Embryonic facial prominence (tissue), 1 donor: ENCODE data around the gene SLIT3.

Experiments
- DNase-seq: peaks from one replicate; pipeline ENCODE4 v3.0.0-alpha.2; 2016; ENCODE audit errors: extremely low spot score

SLIT3 gene

DNA sequence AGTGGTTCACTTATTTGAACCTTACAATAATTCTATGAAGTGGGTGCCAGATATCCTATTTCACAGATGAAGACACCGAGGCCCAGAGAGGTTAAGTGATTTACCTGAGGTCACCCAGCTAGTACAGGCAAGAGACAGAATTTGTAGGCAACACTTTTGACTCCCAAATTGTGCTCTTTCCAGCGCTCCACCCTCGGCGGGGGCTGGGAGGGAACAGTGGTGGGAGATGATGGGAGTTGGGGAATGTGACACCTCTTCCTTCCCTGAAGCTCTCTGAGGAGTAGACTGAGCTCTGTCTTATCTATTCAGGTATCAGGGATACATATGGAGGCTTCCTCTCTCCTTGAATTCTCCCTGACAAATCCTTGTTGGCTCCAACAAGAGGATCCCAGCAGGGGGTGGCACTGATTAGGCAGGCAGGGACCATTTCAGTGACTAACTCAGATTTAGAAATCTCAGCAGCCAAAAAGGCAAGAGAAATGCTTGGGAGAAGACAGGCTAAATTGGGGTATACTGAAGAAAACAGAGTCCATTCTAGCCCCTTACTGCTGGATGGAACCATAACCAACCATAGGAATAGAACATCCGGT, 626.0 kb downstream of the SLIT3 start:
- no peak for DNase-seq

DNA sequence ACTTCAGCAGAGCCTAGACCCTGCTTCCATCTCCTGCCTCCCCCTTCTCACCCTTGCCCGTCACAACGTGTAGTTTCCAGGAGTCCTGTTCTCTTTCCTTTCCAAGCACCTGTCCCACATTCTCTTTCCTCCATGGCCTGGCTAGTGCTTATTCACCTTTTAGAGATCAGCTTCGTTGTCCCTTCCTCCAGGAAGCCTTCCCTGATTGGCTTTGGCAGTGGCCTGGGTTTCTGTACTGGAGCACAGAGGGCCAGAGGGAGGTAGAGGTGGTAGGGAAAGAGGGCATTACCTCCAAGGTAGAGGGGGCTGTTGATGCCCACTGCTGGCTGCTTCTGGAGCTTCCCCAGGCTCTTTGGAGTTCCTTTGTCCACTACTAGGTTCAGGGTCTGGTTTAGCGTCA, 628.1 kb downstream of the SLIT3 start:
- no peak for DNase-seq

DNA sequence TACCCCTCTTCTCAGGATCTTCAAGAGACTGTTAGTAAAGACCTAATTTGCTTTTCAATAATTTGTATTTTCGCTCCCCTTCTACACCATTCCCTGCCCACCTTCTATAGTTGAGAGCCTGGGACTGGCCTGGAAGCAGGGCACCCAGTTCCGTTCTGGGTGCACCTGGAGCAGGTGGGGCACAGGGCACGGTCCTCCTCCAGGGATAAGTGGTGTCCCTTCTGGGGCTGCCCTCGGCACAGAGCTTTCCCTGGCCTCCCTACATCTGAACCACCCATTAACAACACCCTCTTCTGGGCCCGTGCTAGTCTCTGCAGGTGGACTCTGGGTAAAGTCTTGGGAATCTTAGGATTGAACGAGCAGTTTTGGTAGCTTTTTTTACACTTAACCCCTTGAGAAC, 628.9 kb downstream of the SLIT3 start:
- DNase-seq = no peak

DNA sequence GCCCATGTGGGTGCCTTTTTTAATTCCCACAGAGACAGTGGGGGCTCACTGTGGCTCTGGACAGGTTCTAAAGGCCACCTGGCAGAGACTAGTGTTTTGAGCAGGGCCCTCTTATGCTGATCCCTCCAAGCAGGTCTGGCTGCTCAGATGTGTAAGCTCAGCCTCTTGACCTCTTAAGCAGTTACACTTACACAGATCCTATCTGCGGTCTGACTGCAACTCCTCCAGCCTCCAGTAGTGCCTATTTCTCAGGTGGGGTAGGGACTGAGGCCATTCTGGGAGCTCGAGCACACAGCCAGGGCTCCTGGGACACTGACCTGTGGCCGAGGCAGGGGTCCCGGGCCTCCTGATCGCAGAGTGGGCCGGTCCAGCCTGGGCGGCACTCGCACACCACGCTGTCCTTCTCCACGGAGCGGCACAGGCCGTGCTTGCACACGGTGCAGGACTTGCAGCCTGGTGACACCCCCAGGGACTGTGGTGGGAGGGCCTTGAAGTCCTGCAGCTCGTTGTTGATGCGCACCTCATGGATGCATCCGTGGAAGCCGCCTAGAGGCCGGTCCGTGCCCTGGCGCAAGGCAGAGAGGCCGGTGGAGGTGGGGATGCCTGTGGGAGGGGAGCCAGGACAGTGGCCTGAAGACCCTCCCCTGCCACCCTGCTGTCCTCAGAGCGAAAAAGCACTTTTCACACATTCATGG, 629.9 kb downstream of the SLIT3 start:
- no peak for DNase-seq

DNA sequence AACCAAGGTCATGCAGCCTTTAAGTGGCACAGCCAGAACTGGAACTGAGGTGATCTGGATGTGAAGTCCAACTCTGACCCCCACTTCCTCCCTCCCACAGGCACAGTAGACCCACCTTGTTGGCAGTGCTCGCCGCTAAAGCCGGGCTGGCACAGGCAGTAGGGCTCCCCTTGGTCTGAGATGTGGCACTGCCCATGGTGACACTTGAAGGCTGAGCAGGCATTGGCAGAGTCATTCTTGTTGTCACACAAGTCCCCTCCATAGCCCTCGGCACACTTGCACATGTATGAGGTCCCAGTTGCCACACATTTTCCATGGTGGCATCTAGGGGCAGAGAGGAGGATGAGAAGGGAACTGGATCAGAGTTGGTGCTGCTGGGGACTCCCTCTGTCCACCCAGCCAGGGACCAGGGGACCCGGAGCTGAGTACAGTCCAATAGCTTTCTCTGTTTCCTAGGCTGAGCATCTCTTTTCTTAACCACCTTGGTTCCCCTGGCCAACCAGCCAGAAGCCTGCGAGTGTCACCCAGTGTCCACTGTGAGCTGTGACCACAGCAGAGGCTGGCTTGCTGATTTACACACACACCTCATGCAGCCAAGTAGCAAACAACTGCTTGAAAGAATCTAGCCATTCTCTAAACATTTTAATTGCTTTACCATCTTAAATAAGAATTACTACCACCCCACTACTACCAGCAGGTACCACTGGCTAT, 631.1 kb downstream of the SLIT3 start:
- no peak for DNase-seq

DNA sequence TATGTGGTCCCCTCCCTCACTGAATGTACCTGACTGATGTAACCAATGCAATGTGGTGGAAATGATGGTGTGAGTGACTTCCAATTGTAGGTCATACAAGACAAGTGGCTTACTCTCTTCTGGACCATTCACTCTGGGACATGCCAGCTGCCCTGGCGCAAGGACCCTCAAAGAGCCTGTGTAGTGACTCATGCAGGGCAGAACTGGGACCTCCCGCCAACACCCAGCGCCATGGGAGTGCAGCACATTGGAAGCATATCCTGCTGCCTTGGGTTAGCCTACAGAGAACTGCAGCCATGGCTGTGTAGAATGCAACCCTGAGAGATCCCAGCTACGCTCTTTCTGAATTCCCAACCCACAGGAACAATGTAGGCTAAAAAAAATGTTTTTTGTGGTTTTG, 631.8 kb downstream of the SLIT3 start:
- DNase-seq = no peak

DNA sequence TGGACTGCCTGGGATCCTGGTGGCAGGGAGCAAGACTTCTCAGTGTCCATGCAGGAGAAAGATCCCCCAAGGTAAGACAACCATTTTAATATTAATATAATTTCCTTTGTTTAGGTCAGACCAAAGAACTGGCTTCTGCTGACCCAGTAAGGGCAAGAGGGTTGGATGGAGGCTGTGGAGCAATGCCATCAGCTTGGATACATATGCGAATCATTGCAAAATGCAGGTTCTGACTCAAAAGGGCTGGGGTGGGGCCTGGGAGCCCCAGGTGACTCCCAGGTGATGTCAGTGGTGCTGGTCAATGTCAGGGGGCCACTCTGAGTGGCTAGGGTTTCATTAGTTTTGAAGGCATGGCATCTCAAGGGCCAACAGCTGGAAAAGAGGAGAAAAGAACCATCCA, 632.9 kb downstream of the SLIT3 start:
- DNase-seq = no peak

DNA sequence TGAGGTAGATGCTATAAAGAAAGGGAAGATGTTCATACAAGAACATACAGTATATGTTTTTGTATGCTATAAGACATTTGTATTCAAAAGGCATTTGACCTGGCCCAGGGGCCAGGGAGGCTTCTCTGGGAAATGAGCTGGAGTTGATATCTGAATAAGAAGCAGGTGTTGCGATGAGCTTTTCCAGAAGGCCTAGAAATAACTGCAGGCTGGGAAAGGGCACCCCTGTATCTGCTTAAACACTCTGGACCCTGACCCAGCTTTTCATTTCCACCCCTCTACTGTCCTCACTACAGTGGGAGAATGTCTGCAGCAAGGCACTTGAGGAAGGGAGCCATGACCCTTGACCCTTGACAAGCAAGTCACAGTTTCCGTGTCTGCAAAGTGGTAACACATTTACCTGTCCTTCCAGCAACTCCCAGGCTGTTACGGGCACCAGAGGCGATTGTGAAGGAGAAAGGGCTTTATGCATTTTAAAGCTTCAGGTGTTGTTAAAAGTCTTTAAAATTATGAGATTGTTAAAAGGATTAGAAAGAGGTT, 633.6 kb downstream of the SLIT3 start:
- no peak for DNase-seq

DNA sequence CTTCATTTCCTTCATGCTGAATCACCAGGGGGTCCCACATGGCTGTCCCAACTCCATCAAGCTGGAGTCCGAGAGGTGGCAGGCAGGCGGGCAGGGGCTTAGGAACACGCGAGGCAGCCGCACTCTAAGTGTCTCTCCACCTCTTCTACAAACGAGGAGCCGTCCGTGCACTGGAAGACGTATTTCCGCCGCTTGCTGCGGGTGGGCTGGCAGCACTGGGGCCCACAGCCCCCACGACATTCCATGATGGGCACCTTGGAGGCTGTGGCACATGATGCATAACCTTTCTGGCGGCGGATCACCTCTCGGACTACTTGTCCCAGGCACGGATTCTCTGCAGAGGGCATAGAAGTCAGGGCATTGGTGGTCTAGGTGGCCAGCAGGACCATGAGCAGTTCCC, 634.6 kb downstream of the SLIT3 start:
- DNase-seq = no peak

DNA sequence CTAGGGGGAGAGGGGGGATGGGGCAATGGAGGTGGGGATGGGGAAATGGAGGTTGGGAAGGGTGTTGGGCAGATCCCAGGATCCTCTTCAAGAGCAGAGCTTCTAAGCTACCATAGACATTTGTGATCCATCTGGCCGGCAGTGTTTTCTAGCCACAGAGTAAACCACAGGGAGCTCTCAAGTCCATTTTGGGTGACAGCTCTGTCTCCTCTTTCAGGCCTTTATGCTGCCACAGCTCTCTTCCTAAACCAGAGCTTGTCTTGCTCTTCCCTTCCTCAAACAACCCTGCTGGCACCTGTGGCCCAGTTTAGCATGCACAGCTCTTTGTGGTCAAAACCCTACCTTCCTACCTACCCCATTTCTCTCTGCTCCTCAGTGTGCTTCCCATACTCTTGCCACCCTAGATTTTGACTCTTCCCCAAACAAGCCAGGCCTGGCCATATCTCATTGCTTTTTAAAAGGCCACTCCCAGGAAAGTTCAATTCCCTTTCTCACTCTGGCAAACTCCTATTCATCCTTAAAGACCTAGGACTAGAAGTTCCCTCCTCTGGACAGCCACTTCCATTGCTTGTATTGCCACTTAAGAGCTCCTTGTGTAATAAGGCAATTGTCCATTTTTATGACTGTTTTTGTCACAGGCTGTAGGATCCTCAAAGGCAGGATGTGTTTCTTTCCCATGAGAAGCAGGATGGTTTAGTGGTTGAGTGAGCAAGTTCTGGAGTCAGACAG, 637.5 kb downstream of the SLIT3 start:
- no peak for DNase-seq

DNA sequence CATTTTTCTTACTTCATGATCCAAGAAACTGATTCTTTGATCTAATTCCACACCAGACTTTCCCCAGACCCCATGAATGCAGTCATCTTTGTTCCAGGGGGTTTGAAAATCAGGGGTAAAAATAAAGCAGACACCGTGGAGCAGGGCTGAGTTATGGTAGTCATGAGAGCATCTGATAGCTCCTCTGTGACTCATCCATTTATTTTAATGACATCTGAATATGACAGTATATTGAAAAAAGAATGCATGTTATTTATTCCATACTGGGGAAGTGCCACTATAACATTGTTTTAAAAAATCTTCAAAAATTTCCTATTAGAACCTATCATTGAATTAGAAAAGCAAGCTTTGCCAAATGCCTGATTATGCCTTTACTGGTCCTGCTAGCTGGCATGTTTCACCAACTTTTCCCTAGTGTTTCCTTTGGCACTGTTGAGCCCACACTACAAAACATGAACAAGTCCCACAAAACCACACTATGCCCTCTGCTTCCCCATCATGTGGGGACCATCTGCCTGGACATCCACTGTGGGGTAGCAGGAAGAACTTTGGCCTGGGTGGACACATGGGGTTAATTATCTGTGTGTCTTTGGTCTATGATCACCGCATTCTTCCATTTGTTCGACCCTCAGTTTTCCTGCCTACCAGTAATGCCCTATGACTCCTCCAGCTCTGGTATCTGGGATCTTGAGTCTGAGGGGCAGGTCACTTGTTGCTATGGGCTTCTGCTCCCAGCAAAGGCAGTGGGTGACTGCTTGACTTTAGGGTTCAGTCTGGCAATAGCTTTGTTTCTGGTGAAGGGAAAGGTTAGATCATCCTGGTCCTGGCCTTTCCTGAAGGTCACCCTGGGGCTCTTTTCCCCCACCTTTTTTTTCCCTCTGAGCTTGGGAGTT, 639.1 kb downstream of the SLIT3 start:
- no peak for DNase-seq

DNA sequence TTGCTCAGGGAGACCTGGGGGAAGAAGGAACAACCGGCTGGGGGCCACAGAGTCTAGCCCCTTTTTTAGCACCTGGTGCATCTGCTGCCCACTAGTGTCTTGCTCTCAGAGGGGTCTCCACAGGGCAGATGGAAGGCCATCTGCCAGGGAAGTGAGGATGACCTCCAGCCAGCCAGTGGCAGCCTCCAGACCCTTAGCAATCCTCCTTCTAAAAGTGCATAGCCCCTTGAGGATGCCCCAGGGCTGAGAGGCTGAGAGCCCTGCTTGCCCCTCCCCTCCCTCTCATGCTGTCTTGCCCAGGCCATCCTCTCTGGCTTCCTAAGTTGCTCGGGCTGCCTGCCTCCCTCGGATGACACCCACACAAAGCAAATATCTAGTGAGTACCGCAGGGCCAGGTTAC, 640.2 kb downstream of the SLIT3 start:
- DNase-seq = no peak

DNA sequence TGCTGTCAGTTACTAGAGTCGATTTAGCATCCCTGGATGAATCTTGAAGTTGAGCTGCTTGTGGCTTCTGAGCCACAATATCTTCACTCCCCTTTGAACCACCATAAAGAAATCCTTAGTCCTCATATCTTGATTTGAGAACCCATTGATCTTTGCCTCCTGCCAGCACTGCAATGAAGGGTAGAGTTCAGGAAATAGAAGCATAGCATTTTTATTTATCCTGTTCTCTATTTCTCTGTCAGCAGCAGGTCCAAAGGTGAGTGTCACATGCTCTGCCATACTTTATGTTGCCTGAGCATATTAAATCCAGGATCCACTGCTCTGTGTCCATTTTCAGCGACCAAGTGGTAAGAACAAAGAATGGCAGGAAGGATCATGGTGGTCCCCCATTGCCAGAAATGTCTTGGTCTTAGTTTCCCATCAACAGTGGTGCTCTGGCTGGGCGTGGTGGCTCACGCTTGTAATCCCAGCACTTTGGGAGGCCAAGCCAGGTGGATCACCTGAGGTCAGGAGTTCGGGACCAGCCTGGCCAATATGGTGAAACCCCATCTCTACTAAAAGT, 641.6 kb downstream of the SLIT3 start:
- DNase-seq = no peak

DNA sequence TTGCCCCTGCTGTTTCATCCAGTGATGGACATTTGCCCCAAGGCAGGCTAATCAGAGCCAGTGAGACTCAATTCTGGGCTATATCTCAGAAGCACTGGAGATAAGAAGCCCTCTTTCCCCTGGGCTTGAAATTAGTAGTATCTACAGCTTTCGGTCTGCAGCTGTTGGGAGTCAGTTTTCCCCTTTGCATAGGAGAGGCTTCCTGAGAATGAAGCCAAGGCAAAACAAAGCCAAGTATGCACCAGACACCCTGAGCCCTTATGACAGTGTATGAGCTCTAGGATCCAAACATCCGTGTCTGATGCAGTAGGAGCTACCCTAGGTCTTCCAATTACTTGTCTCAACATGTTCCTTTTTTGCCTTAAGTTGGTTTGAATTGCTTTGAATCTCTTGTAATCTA, 642.5 kb downstream of the SLIT3 start:
- no peak for DNase-seq

DNA sequence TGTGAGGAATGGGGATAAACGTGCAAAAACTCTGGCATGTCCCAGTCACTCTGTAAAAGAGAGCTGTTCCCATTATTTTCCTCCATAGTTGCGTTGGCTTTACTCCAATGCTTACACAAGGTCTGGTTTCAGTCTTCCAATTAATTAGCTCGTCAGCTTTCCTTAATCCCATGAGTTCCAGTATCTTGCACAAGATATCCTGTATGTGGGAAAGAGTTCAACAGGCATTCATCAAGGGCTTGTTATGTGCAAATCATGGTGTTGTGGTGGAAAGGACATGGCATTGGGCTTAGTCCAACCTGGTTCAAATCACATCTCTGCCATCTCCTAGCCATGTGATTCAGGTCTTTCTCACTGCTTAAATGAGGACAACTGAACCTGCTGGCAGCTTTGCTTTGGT, 644.3 kb downstream of the SLIT3 start:
- DNase-seq = no peak

DNA sequence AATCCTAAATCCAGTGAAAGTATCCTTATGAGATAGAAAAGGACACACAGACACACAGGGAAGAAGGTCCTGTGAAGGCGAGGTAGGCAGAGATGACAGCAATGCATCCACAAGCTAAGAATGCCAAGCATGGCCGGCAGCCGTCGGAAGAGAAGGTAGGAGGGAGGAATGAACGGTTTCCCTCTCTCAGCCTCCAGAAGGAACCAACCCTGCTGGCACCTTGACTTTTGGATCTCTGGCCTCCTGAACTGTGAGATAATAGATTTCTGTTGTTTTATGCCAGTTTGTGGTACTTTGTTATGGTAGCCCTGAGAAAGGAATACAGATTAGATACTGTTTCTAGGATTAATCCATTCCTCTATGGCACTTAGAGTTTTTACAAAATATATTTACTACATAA, 645.6 kb downstream of the SLIT3 start:
- DNase-seq = no peak

DNA sequence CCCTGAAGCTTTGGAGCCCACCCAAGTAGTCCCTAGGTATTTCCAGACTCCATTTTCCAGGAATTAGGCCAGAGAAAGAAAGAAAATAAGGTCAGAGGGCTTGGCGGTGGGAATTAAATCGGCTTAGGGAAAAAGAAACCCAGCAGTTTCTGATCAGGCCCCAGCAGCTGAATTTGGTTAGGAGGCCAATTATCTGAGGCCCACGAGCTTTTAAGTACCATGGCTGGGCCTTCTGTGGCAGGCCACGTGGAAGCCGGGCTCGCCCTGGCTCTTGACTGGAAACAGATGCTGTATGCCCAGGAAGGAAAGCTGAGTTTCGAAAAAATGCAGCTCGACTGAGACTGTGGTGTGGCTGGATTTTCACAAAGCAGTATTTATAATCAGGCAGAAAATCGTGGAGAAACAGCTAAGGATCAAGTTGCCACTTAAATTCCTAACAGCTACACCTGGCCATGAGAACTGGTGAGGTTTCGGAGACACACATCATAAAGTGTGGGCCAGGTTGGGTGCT, 646.7 kb downstream of the SLIT3 start:
- DNase-seq = peak; percentile 89

DNA sequence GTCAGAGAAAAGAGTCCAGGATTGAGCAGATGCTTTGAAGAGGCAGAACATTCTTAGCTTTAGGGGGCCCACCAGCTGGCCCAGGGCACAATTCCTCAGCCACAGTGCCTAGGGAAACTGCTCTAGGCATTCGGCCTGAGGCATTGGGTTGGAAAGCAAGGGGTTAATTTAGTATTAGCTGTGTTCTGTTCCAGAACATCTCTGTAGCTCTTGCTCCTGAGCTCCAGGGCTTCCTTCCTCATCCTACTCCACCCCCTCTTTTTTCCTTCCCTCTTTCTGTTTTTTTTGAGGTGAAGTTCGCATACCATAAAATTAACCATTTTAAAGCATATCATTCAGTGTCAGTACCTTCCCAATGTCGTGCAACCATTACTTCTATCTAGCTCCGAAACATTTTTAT, 647.3 kb downstream of the SLIT3 start:
- DNase-seq = peak; percentile 13

DNA sequence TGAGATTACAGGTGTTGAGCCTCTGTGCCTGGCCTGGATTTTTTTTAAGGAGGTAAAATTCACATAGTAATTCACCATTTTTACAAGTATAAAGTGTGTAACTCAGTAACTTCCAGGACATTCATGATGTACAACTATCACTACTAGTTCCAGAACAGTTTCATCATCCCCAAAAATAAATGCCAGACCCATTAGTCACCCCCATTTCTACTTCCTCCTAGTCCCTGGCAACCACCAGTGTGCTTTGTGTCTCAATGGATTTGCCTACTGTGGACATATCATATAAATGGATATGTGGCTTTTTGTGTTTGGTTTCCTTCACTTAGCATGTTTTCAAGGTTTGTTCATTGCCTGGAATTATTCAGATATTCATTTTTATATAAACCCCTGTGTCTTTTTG, 649.3 kb downstream of the SLIT3 start:
- no peak for DNase-seq

DNA sequence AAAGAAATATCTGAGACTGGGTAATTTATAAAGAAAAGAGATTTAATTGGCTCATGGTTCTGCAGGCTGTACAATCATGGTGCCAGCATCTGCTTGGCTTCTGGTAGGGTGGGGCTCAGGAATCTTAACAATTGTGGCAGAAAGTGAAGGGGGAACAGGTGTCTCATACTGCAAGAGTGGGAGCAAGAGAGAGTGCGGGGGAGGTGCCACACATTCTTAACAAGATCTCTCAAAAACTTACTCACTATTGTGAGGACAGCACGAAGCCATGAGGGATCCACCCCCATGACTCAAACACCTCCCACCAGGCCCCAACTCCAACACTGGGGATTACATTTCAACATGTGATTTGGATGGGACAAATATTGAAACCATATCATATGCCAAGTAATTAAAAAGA, 651.6 kb downstream of the SLIT3 start:
- DNase-seq = no peak

DNA sequence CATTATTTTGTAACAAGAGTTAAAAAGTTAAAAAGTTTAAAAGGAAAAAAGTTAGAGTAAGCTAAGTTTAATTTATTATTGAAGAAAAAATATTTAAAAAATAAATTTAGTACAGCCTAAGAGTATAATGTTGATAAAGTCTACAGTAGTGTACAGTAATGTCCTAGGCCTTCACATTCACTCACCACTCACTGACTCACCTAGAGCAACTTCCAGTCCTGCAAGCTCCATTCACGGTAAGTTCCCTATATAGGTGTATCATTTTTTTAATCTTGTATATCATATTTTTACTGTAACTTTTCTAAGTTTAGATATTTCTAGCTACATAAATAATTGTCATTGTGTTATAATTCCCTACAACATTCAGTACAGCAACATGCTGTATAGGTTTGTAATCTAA, 652.4 kb downstream of the SLIT3 start:
- no peak for DNase-seq
